Measurements from ENCODE around the gene IGSF9. TPM values are rescaled to one million over a fixed set of nuclear protein-coding genes. Genes with fewer than 3 reads are reported as not detected.

Gene IGSF9
- total RNA-seq, 1 donor from 2014 or later: 0.16 TPM

- no peak for DNase-seq (ENCODE audit: low read depth)
These were observed 12.1 kb downstream of the IGSF9 start for GRCh38 chr1:159933347-159933746.

- DNase-seq (ENCODE audit: low read depth): no peak
These were observed 12.8 kb downstream of the IGSF9 start for GRCh38 chr1:159932296-159933285.

GRCh38 chr1:159931795-159932173 is 13.6 kb downstream of the IGSF9 start:
- no peak for DNase-seq (ENCODE audit: low read depth)

GRCh38 chr1:159931101-159931794 is 14.2 kb downstream of the IGSF9 start:
- no peak for DNase-seq (ENCODE audit: low read depth)

GRCh38 chr1:159930634-159931033 is 14.8 kb downstream of the IGSF9 start:
- DNase-seq (ENCODE audit: low read depth): no peak

GRCh38 chr1:159930216-159930615 is 15.2 kb downstream of the IGSF9 start:
- DNase-seq (ENCODE audit: low read depth): no peak

- DNase-seq (ENCODE audit: low read depth): no peak
These were observed 16.0 kb downstream of the IGSF9 start for GRCh38 chr1:159929155-159930051.

- DNase-seq (ENCODE audit: low read depth): no peak
These were observed 16.8 kb downstream of the IGSF9 start for GRCh38 chr1:159928491-159929050.

GRCh38 chr1:159927849-159928431 is 17.5 kb downstream of the IGSF9 start:
- DNase-seq (ENCODE audit: low read depth): no peak

- DNase-seq (ENCODE audit: low read depth): no peak
These were observed 18.1 kb downstream of the IGSF9 start for GRCh38 chr1:159927211-159927848.

- no peak for DNase-seq (ENCODE audit: low read depth)
These were observed 19.7 kb downstream of the IGSF9 start for GRCh38 chr1:159925719-159926078.

- DNase-seq (ENCODE audit: low read depth): peak; percentile 91
These were observed 20.4 kb downstream of the IGSF9 start, which contains the start of gene TAGLN2 for GRCh38 chr1:159924791-159925718. TAGLN2 (minus strand) TSS chr1:159925507; CDS start chr1:159920509, 4,998 bp downstream.

- DNase-seq (ENCODE audit: low read depth): peak; percentile 87
These were observed 21.2 kb downstream of the IGSF9 start for GRCh38 chr1:159924025-159924790.

GRCh38 chr1:159923203-159924024 is 22.0 kb downstream of the IGSF9 start:
- peak; percentile 79 for DNase-seq (ENCODE audit: low read depth)

GRCh38 chr1:159922511-159923202 is 22.8 kb downstream of the IGSF9 start:
- peak; percentile 85 for DNase-seq (ENCODE audit: low read depth)

GRCh38 chr1:159921700-159922504 is 23.5 kb downstream of the IGSF9 start:
- DNase-seq (ENCODE audit: low read depth): peak; percentile 28

Measured in myocyte (in vitro differentiated cells).